GM19351 (cell line): ENCODE results near the gene LYPLA2.
A peak's percentile ranks its signal among the peaks of the same experiment; 100 is the strongest.
"Not testable (repeated sequence)": the region's sequence is repeated elsewhere in the genome, so short reads cannot be mapped to it uniquely, and the experiment has no call there.

Source experiments
- ATAC-seq: cut with Tn5 transposase; IDR thresholded peaks from one replicate; pipeline ENCODE4 v1.9.1; 2021; ENCODE audit warnings: mild to moderate bottlenecking, moderate library complexity; ENCODE audit not compliant: unreplicated experiment

LYPLA2 gene

GRCh38 chr1:23777979-23778814 is 12.7 kb upstream of the LYPLA2 start, which contains the start of gene PITHD1:
Gene PITHD1, plus strand, starts transcription at chr1:23778418. Its CDS starts 98 bp downstream, at chr1:23778516.
- peak; percentile 73 for ATAC-seq

- no peak for ATAC-seq
Observed at GRCh38 chr1:23779826-23780371, 11.0 kb upstream of the LYPLA2 start.

- not testable (repeated sequence) for ATAC-seq
Observed at GRCh38 chr1:23783141-23783540, 7.8 kb upstream of the LYPLA2 start.

GRCh38 chr1:23784846-23785245 is 6.1 kb upstream of the LYPLA2 start:
- no peak for ATAC-seq

GRCh38 chr1:23787701-23788100 is 3.2 kb upstream of the LYPLA2 start:
- no peak for ATAC-seq

GRCh38 chr1:23788695-23789094 is 2.2 kb upstream of the LYPLA2 start:
- no peak for ATAC-seq

- ATAC-seq = peak; percentile 22
Observed at GRCh38 chr1:23791516-23792047, 637 bp downstream of the LYPLA2 start.

GRCh38 chr1:23792151-23792945 is 1.4 kb downstream of the LYPLA2 start:
- no peak for ATAC-seq

GRCh38 chr1:23793018-23793781 is 2.3 kb downstream of the LYPLA2 start:
- no peak for ATAC-seq

GRCh38 chr1:23793861-23794731 is 3.2 kb downstream of the LYPLA2 start:
- ATAC-seq = no peak

- ATAC-seq = not testable (repeated sequence)
Observed at GRCh38 chr1:23794732-23795182, 3.8 kb downstream of the LYPLA2 start.

GRCh38 chr1:23795676-23796465 is 4.9 kb downstream of the LYPLA2 start:
- no peak for ATAC-seq

GRCh38 chr1:23796466-23797271 is 5.7 kb downstream of the LYPLA2 start:
- no peak for ATAC-seq

GRCh38 chr1:23797478-23798448 is 6.8 kb downstream of the LYPLA2 start:
- ATAC-seq = no peak

- ATAC-seq = no peak
Observed at GRCh38 chr1:23798662-23799142, 7.8 kb downstream of the LYPLA2 start.

- no peak for ATAC-seq
Observed at GRCh38 chr1:23799255-23799569, 8.3 kb downstream of the LYPLA2 start.
